ENCODE measurements around the gene USP2. TPM values are rescaled to one million over a fixed set of nuclear protein-coding genes. Genes with fewer than 3 reads are reported as not detected.

USP2 gene
- total and polyA plus RNA-seq, 7 experiments from 2014 or later: 0.07 to 1.1 (median 0.43) TPM

- Histone ChIP-seq H3K4me3 (ENCODE audit: low read length) (no peak overlapping the region), H3K4me1 (ENCODE audit: control insufficient read depth in 2 of 2, insufficient read depth in 2 of 2, low read length in 2 of 2) (no peaks in the 10 kb centered on the region), H3K9me3 (ENCODE audit: control insufficient read depth in 2 of 3, low read length in 3 of 3) (no peaks in the 10 kb centered on the region), H3K36me3 (ENCODE audit: control insufficient read depth in 2 of 3, insufficient read depth in 3 of 3, low read length in 3 of 3) (no peaks in the 10 kb centered on the region), H3K27me3 (ENCODE audit: control insufficient read depth in 2 of 2, insufficient read depth in 2 of 2, low read length in 2 of 2) (no peaks in the 10 kb centered on the region), H3K27ac (ENCODE audit: low read depth, low read length) (no peak overlapping the region)
- ATAC-seq (no peak), DNase-seq (no peak)
- Mint-ChIP-seq H3K36me3 (peaks cover 0 to 3% (median 0%) of the 10 kb centered on the region in 5 donors), H3K4me3 (peak overlapping the region in 6 of 10 donors; percentile 17 to 82 (median 41)), H3K9me3 (peaks cover 0 to 2% (median 0%) of the 10 kb centered on the region in 11 donors), H3K27ac (no peak overlapping the region), H3K27me3 (peaks cover 38 to 60% (median 48%) of the 10 kb centered on the region in 5 donors), H3K4me1 (peaks cover 4 to 19% (median 14%) of the 10 kb centered on the region in 7 donors)
- POLR2A ChIA-PET: no interaction called here
- CTCF ChIA-PET: no interaction called here
- intact Hi-C loops (cut with micrococcal nuclease): no loop called here
These were observed 42.2 kb upstream of the USP2 start for GRCh38 chr11:119423509-119424254.

DNA sequence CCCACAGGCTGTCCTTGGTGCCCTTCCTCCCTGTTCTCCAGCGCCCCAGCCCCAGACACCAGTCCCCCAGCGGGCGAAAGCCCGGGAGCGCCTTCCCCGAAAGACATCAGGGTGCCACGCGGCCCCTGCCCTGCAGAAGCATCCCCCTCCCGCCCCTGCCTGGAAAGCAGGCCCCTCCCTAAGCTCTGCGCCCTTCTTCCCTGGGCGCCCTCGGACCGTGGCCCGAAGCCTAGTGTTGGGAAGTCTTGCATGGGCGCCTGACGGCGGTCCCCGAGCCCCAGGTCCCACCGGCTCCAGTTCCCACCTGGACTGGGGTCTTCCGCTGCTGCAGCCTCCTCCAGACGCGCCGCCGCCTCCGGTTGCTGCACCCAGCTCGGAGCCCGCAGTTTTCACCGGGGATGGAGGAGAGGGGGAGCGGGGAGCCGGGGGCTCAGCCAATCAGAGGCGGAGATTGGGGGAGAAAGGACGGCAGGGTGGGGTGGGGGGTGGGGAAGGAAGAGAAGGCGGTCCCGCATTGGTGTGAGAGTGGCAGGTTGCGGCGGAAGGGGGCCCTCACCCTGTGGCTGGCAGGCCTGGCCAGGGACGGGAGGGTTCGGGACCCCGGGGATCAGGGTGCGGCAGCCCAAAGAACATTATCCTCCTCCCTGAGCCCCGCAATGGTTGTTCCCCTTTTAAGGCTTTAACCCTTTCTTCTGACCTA is 41.5 kb upstream of the USP2 start, which contains the start of gene THY1:
Gene THY1, minus strand, starts transcription at position 364 of the 700 bp plus-strand sequence. CDS start 2,267 bp downstream, outside the sequence.
- DNase-seq (no peak), ATAC-seq (no peak)
- Histone ChIP-seq H3K4me1 (ENCODE audit: control insufficient read depth in 2 of 2, insufficient read depth in 2 of 2, low read length in 2 of 2) (no peaks in the 10 kb centered on the region), H3K27me3 (ENCODE audit: control insufficient read depth in 2 of 2, insufficient read depth in 2 of 2, low read length in 2 of 2) (no peaks in the 10 kb centered on the region), H3K36me3 (ENCODE audit: control insufficient read depth in 2 of 3, insufficient read depth in 3 of 3, low read length in 3 of 3) (no peaks in the 10 kb centered on the region), H3K9me3 (ENCODE audit: control insufficient read depth in 2 of 3, low read length in 3 of 3) (no peaks in the 10 kb centered on the region), H3K27ac (ENCODE audit: low read depth, low read length) (no peak within 1 kb of the TSS), H3K4me3 (ENCODE audit: low read length) (no peak within 1 kb of the TSS)
- Mint-ChIP-seq H3K27me3 (peaks cover 38 to 54% (median 48%) of the 10 kb centered on the region in 5 donors), H3K27ac (no peak within 1 kb of the TSS), H3K4me3 (peak within 1 kb of the TSS; percentile 12 to 82 (median 60)), H3K9me3 (peaks cover 0 to 2% (median 0%) of the 10 kb centered on the region in 11 donors), H3K4me1 (peaks cover 4 to 19% (median 14%) of the 10 kb centered on the region in 7 donors), H3K36me3 (peaks cover 0 to 3% (median 0%) of the 10 kb centered on the region in 5 donors)
- ChIA-PET POLR2A (no interaction called here), CTCF (no interaction called here)
- intact Hi-C loops (cut with micrococcal nuclease): no loop called here

DNA sequence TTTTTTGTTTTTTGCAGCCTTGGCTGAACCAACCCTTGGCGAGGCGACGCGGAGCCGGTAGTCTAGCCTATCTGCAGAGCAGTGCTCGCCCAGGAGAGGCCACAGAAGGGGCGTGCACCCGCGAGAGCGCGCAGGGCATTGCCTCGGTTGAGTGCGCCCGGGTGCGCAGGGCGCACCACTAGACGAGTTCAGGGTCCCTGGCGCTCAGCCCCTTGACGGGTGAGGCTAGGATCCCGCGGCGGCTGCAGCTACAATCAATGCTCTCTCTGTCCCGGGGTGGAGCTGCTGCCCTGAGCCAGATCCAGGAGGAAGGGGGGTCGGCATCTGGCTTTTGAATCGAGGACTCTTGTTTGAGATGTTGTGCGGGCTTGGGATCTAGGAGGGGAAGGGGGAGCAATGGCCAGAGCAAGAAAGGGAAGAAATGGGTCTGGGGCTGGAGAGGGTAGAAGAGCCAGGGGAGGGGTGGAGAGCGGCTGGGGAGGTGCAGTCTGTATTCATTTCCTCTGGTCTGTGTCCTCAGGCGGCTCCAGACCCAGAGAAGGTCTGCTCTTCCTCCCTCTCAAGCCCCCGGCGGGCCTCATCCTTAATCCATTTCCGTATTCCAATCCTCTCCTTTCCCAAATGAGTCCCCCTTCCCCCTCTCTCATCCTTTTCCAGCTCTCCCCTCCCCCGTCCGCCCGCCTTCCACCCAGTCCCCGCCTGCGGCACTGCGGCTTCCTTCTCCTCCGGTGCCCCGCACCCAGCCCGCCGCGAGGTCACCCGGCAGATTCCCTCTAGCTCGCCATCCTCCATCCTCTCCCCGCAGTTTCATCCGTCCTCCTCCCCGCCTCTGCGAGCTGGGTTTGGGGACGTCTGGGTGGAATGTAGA is 40.7 kb upstream of the USP2 start:
- no peak overlapping the region for H3K4me3 ChIP-seq (ENCODE audit: low read length)

GRCh38 chr11:119421351-119421750 is 39.9 kb upstream of the USP2 start:
- peaks cover 0 to 2% (median 0%) of the 10 kb centered on the region in 11 donors for H3K9me3 Mint-ChIP-seq
- ChIA-PET POLR2A (no interaction called here), CTCF (no interaction called here)
- DNase-seq (no peak), ATAC-seq (no peak)
- H3K27ac ChIP-seq (ENCODE audit: low read depth, low read length): no peak overlapping the region
- H3K4me3 ChIP-seq (ENCODE audit: low read length): no peak overlapping the region
- peaks cover 0 to 3% (median 0%) of the 10 kb centered on the region in 5 donors for H3K36me3 Mint-ChIP-seq
- peaks cover 4 to 19% (median 14%) of the 10 kb centered on the region in 7 donors for H3K4me1 Mint-ChIP-seq
- no peaks in the 10 kb centered on the region for H3K27me3 ChIP-seq (ENCODE audit: control insufficient read depth in 2 of 2, insufficient read depth in 2 of 2, low read length in 2 of 2)
- no peaks in the 10 kb centered on the region for H3K36me3 ChIP-seq (ENCODE audit: control insufficient read depth in 2 of 3, insufficient read depth in 3 of 3, low read length in 3 of 3)
- no peaks in the 10 kb centered on the region for H3K4me1 ChIP-seq (ENCODE audit: control insufficient read depth in 2 of 2, insufficient read depth in 2 of 2, low read length in 2 of 2)
- H3K27ac Mint-ChIP-seq: no peak overlapping the region
- H3K9me3 ChIP-seq (ENCODE audit: control insufficient read depth in 2 of 3, low read length in 3 of 3): no peaks in the 10 kb centered on the region
- peaks cover 43 to 54% (median 51%) of the 10 kb centered on the region in 5 donors for H3K27me3 Mint-ChIP-seq
- H3K4me3 Mint-ChIP-seq: peak overlapping the region in 5 of 10 donors; percentile 25 to 82 (median 78)
- intact Hi-C loops (cut with micrococcal nuclease): no loop called here

More for the DNA sequence above, 40.7 kb upstream of the USP2 start:
- peaks cover 4 to 19% (median 14%) of the 10 kb centered on the region in 7 donors for H3K4me1 Mint-ChIP-seq
- intact Hi-C loops (cut with micrococcal nuclease): no loop called here
- peaks cover 0 to 3% (median 0%) of the 10 kb centered on the region in 5 donors for H3K36me3 Mint-ChIP-seq
- Histone ChIP-seq H3K4me1 (ENCODE audit: control insufficient read depth in 2 of 2, insufficient read depth in 2 of 2, low read length in 2 of 2) (no peaks in the 10 kb centered on the region), H3K36me3 (ENCODE audit: control insufficient read depth in 2 of 3, insufficient read depth in 3 of 3, low read length in 3 of 3) (no peaks in the 10 kb centered on the region), H3K27ac (ENCODE audit: low read depth, low read length) (no peak overlapping the region), H3K27me3 (ENCODE audit: control insufficient read depth in 2 of 2, insufficient read depth in 2 of 2, low read length in 2 of 2) (no peaks in the 10 kb centered on the region), H3K9me3 (ENCODE audit: control insufficient read depth in 2 of 3, low read length in 3 of 3) (no peaks in the 10 kb centered on the region)
- no peak overlapping the region for H3K27ac Mint-ChIP-seq
- ChIA-PET CTCF (no interaction called here), POLR2A (no interaction called here)
- ATAC-seq (no peak), DNase-seq (no peak)
- H3K9me3 Mint-ChIP-seq: peaks cover 0 to 2% (median 0%) of the 10 kb centered on the region in 11 donors
- peak overlapping the region; percentile 12 to 82 (median 60) for H3K4me3 Mint-ChIP-seq
- peaks cover 43 to 54% (median 48%) of the 10 kb centered on the region in 5 donors for H3K27me3 Mint-ChIP-seq

DNA sequence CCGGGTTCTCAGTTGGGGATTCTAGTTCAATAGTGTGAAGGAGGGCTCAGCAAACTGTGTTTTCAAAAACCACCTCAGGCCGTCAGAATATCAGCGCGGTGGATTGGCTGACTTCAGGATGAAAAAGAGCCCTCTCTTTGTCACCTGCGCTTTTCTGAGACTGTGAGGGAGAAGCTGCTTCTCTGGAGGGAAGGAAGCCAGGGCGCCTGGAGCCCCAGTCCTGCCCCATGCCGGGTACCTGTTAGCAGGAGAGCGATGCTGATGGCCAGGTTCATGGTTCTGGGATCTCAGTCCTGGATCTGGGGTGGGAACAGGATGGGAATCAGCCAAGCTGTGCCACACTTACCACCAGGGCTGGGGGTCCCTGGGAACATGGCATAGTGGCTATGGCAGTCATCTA is 39.1 kb upstream of the USP2 start:
- peaks cover 39 to 51% (median 50%) of the 10 kb centered on the region in 5 donors for H3K27me3 Mint-ChIP-seq
- POLR2A ChIA-PET: no interaction called here
- H3K27ac ChIP-seq (ENCODE audit: low read depth, low read length): no peak overlapping the region
- CTCF ChIA-PET: no interaction called here
- no peak overlapping the region for H3K4me3 ChIP-seq (ENCODE audit: low read length)
- H3K4me1 ChIP-seq (ENCODE audit: control insufficient read depth in 2 of 2, insufficient read depth in 2 of 2, low read length in 2 of 2): no peaks in the 10 kb centered on the region
- H3K27me3 ChIP-seq (ENCODE audit: control insufficient read depth in 2 of 2, insufficient read depth in 2 of 2, low read length in 2 of 2): no peaks in the 10 kb centered on the region
- no peak overlapping the region for H3K27ac Mint-ChIP-seq
- ATAC-seq: no peak
- no peaks in the 10 kb centered on the region for H3K9me3 Mint-ChIP-seq
- H3K36me3 Mint-ChIP-seq: peaks cover 0 to 3% (median 0%) of the 10 kb centered on the region in 5 donors
- no peaks in the 10 kb centered on the region for H3K36me3 ChIP-seq (ENCODE audit: control insufficient read depth in 2 of 3, insufficient read depth in 3 of 3, low read length in 3 of 3)
- H3K4me3 Mint-ChIP-seq: peak overlapping the region in 1 of 10 donors; percentile 5
- DNase-seq: no peak
- no peaks in the 10 kb centered on the region for H3K9me3 ChIP-seq (ENCODE audit: control insufficient read depth in 2 of 3, low read length in 3 of 3)
- intact Hi-C loops (cut with micrococcal nuclease): no loop called here
- H3K4me1 Mint-ChIP-seq: peaks cover 4 to 19% (median 12%) of the 10 kb centered on the region in 7 donors

DNA sequence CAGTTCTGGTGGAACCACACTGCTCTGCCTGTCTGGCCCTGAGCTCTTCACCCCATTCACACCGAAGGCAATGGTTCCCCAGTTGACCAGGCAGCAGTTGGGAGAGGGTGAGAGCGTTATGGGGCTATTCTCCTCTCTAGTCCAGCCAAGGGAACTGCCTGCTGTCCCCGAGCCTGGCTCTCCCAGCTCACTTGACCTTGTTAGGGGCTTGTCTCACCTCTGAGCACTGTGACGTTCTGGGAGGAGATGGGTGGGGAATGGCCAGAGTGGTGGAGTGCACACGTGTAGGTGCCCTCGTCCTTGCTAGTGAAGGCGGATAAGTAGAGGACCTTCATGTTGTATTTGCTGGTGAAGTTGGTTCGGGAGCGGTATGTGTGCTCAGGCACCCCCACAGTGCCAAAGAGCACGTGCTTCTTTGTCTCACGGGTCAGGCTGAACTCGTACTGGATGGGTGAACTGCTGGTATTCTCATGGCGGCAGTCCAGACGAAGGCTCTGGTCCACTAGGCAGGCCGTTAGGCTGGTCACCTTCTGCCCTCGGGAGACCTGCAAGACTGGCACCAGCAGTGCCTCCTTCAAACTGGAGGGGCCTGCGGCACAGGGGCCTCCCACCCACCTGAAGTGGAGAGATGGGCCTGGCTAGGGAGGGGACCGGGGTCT is 38.5 kb upstream of the USP2 start:
- Histone ChIP-seq H3K36me3 (ENCODE audit: control insufficient read depth in 2 of 3, insufficient read depth in 3 of 3, low read length in 3 of 3) (no peaks in the 10 kb centered on the region), H3K9me3 (ENCODE audit: control insufficient read depth in 2 of 3, low read length in 3 of 3) (no peaks in the 10 kb centered on the region), H3K4me1 (ENCODE audit: control insufficient read depth in 2 of 2, insufficient read depth in 2 of 2, low read length in 2 of 2) (no peaks in the 10 kb centered on the region), H3K27ac (ENCODE audit: low read depth, low read length) (no peak overlapping the region), H3K4me3 (ENCODE audit: low read length) (no peak overlapping the region), H3K27me3 (ENCODE audit: control insufficient read depth in 2 of 2, insufficient read depth in 2 of 2, low read length in 2 of 2) (no peaks in the 10 kb centered on the region)
- CTCF ChIA-PET: no interaction called here
- intact Hi-C loops (cut with micrococcal nuclease): no loop called here
- ATAC-seq: no peak
- Mint-ChIP-seq H3K4me3 (peak overlapping the region in 1 of 10 donors; percentile 51), H3K9me3 (no peaks in the 10 kb centered on the region), H3K4me1 (peaks cover 4 to 19% (median 12%) of the 10 kb centered on the region in 7 donors), H3K36me3 (peaks cover 0 to 3% (median 0%) of the 10 kb centered on the region in 5 donors), H3K27me3 (peaks cover 39 to 49% (median 48%) of the 10 kb centered on the region in 5 donors), H3K27ac (no peak overlapping the region)
- no peak for DNase-seq
- POLR2A ChIA-PET: no interaction called here
